Femur (tissue), 1 donor: Measurements from ENCODE around the gene SORCS2.
"Not testable (repeated sequence)": the region's sequence is repeated elsewhere in the genome, so short reads cannot be mapped to it uniquely, and the experiment has no call there.

ENCODE experiments used
- DNase-seq: peaks from one replicate; pipeline ENCODE4 v3.0.0-alpha.2; 2017

The SORCS2 gene

DNA sequence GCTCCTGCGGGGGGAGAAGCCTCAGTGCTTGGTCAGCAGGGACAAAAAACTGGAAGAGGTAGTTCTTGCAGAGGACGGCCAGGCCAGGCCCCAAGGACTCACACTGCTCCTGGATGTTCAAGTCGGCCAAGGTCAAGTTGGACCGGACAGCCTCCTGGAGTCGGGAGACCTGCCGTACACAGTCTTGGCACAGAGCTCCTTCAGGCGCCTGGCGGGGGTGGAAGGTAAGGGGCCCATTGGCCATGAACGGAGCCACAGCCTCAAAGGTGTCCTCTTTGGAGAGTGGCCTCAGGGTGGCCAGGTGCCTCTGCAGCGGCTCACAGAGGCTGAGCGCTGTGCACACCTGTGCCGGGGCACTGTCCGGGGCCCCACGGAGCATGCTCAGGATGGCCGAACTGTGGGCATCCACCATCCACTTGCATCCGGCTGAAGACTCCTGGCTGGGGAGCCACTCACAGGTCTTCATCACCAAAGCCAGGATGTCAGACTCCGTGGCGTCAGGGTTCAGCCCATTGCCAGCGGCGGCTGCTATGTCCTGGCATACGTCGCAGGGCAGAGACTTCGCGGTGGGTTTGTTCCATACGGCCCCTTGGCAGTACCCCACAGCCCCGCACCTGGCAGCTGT is 241.9 kb downstream of the SORCS2 start:
- no peak for DNase-seq

DNA sequence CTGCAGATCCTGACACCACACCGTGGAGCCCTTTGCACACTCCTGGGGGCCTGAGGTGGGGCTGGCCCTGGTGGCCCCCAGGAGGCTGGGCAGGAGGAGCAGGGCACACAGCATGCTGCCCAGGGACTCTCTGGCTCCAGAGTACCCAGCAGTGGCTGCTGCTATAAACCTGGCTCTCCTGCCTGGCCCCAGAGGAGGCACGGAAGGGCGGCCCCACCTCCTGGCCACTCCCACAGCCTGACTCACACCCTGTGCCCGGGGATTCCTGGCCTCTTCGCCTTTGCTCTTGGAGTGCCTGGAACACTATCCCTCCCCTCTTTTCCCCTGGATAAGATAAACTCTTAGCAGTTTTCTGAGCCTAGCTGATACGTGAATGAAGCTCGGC is 242.4 kb downstream of the SORCS2 start, which contains the start of gene PSAPL1:
Gene PSAPL1 (minus strand): TSS at position 165 of the 385 bp plus-strand sequence. CDS start 51 bp downstream, at position 114.
- no peak for DNase-seq

DNA sequence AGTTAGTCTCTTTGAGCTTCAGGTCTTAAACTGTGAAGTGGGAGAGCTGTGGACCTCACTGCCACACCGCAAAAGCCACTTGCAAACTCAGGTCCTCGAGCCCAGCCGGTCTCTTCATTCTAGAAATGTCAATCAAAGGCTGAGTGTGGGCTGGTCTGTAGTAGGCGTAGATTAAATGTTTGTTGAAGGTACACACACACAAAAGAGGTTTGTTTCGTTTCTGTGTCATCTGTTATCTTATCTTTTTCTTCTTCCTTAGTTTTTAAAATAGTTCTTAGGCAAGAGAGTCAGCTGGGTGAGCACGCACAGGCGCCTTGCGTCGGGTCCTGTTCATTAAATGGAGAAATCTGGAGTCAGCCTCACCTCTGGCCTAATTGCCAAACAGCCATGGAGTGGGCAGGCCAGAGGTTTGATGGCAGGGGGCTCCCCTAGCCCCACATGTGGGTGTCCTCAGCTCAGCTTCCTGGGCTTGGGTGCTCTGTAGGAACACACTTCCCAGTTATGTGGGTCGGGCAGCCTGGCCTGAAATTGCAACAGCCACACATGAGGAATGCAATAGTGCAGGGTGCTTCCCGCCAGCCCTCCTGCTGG is 243.2 kb downstream of the SORCS2 start:
- no peak for DNase-seq

DNA sequence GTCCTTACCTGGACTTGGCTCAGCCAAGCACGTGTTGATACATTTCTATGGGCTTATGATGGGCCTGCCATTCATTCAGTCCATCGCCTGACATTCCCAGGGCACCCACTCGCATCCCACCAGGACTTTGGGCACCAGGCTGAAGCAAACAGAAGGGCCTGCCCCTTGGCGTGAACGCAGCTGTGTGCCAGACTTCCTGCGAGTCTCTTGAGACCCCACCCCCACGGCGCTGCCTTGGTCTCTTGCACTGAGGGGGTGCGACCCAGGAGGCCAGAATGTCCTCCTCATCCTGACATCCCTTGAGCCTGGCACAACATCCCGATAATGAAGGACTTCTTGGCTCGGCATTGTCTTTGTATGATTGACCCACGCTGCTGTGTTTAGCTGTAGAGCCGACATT is 243.9 kb downstream of the SORCS2 start:
- DNase-seq: no peak

DNA sequence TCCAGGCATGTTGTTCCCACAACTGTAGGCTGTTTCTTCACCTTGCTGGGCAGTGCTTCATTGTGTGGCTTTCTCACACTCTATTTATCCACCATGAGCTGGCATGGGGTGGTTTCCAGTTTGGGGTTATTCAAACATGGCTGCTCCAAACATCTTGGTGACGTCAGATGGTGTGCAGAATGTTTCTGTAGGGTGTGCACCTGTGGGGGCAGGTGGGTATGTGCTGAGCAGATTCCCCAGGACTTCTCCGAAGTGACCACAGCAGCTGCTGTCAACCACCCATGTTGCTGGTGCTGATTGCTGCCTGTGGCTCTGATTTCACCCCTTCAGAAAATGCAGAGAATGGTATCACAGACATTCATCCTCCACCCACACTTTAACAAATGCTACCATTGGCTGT is 247.4 kb downstream of the SORCS2 start:
- no peak for DNase-seq

DNA sequence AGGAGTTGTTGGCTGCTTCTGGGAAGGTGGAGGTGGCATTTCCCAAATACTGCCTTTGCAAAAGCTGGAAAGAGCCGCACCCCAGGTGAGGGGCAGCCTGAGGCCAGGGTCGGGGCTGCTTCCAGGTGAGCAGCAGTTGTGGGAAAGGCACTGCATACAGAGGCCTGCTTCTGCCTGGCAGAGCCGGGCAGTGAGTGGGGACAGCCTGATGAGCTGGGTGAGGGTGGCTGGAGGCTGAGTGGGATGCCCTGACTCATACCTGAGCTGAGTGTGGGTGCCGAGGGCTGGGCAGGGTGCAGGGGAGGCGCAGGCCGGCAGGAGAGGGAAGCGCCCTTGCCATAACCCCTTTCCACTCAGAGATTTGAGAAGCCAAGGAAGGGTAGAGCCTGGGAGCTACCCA is 248.9 kb downstream of the SORCS2 start:
- DNase-seq: no peak

DNA sequence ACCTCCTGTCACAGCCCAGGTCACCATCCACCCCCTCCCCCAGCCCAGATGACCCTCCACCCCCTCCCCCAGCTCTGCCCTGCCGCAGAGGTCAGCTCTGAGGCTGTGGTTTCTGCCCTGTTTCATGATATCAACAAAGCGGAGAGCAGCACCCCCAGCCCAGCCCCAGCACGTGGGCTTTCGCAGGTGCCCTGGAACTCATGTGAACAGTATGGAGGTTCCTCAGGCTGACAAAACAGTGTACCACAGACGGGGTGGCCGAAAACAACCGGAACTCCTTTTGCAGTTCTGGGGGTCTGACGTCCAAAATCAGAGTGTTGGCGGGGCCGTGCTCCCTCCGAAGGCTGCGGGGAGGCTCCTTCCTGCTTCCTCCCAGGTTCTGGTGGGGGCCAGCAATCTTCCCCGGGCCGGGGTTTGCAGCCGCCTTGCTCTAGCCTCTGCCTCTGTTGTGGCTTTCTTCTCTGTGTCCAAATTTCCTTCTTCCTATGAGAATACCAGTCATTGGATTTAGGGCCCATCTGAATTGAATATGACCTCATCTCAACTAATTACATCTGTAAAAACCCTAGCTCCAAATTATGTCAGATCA is 250.3 kb downstream of the SORCS2 start:
- DNase-seq: no peak

DNA sequence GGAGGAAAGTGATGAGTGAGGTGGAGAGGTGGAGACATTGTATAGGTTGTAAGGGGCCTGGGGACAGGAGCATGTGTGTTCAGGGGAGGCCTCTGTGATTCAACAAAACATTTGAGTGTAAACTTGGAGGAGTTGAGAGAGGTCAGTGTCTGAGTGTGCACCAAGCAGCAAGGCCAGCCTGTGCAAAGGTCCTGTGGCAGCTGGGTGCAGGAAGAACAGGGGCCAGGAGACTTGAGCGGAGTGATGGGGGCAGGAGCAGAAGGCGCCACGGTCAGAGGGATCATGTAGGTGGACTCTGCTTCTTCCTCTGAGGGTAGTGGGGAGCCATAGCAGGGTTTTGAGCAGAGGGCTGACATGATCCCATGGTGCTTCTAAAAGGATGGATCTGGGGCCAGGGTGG is 252.0 kb downstream of the SORCS2 start:
- DNase-seq: no peak

DNA sequence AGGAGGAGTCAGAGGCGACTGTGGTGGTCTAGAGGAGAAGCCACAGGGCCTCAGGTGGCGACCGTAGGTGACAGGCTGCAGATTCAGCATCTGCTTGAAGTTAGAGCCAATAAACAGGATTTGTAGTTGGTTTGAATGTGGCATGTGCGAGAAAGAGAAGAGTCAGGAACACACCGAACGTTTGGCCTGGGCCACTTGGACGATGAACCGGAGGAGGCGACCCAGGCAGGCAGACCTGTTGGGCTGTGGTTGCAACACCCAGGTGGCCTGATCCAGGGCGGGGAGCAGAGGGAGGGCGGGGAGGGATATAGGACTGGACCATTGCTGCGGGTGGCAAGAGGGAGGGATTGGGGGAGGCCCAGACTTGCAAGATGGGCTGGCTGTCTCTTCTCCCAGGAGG is 252.4 kb downstream of the SORCS2 start:
- no peak for DNase-seq

DNA sequence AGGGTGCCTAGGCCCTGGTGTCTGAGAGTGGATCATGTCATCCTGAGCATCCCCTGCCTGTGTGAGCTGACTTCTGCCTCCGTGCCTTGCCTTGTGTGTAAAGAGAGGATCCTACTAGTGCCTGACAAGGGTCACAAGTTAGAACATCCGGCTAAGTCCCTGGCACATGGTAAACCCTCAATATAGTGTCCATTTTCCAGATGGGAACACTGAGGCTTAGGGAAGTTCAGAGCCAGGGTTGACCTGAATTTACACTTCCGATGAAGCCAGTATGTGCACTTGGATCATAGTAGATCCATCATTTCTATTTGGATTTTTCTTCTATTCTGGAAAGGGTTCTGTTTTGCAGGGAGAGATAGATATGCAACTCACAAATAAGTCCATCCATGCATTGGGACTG is 254.9 kb downstream of the SORCS2 start:
- DNase-seq: no peak

DNA sequence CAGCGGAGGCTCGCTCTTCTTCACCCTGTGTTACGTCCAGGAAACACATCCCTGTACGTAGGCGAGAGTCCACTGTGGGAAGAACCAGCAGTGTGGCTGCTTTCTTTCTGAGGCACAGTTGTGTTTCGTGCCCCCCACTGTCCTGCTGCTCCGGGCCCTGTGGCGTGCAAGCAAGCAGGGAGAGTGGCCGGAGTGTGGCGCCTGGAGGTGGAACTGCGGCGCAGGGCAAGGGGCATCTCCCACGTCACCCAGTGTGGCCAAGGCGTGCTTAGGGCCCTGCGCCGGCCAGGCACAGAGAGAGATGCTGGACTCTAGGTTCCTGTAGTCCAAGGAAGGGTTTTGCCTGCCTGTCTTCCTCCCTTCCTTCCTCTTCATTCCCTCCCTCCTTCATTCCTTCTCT is 255.7 kb downstream of the SORCS2 start:
- no peak for DNase-seq

DNA sequence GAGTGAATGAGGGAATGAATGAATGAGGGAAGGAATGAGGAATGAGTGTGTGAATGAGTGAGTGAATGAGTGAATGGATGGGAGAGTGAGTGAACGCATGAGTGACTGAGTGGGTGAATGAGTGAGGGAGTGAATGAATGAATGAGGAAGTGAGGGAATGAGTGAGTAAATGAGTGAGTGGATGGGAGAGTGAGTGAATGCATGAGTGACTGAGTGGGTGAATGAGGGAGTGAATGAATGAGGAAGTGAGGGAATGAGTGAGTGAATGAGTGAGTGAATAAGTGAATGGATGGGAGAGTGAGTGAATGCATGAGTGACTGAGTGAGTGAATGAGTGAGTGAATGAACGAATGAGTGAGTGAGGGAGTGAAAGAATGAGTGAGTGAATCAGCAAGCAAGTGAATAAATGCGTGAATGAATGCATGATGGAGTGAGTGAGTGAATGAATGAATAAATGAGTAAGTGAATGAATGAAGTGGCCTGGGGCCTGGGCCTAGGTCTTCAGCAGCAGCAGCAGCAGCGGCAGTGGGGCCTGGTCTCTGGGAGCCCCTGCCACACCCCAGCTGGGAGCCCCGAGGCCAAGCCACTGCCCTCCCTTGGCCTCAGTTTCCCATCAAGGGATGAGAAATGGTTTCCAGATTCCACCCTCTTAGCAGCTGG is 258.6 kb downstream of the SORCS2 start:
- DNase-seq: no peak

DNA sequence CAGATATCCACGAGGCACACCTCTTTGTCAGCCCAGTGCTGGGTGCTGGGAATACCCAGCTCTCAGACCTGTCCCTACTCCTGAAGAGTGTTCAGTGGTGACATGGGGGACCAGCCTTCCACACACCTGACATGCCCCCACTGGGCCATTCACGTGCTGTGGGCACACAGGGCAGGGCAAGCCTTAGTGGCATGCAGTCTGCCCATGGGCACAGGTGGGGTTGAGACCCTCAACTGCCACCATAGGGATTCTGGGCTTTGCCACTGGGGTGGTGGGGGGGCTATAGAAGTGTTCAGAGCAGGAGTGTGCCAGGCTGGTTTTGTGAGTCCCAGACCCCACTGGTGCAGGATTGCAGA is 259.1 kb downstream of the SORCS2 start:
- no peak for DNase-seq

DNA sequence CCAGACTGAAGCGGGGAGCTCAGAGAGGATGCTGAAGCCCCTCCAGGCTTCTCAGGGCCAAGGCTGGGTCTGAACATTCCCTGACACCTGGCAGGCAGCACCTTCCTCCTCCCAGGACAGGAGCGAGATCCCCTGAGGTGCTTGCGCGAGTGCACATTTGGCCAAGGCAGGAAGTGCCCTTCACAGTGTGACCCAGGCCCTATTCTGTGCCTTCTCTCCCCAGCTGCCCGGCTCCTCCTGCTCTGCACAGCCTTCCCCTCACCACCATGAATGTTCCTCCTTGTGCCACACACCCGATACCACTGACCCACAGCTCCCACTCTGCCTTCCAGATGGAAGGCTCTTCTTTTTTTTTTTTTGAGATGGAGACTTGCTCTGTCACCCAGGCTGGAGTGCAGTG is 259.5 kb downstream of the SORCS2 start:
- no peak for DNase-seq

DNA sequence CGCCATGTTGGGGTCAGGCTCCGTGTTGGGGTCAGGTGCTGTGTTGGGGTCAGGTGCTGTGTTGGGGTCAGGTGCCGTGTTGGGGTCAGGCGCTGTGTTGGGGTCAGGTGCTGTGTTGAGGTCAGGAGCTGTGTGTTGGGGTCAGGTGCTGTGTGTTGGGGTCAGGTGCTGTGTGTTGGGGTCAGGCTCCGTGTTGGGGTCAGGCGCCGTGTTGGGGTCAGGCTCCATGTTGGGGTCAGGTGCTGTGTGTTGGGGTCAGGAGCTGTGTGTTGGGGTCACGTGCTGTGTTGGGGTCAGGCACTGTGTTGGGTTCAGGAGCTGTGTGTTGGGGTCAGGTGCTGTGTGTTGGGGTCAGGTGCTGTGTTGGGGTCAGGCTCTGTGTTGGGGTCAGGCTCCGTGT is 260.5 kb downstream of the SORCS2 start:
- DNase-seq: not testable (repeated sequence)

DNA sequence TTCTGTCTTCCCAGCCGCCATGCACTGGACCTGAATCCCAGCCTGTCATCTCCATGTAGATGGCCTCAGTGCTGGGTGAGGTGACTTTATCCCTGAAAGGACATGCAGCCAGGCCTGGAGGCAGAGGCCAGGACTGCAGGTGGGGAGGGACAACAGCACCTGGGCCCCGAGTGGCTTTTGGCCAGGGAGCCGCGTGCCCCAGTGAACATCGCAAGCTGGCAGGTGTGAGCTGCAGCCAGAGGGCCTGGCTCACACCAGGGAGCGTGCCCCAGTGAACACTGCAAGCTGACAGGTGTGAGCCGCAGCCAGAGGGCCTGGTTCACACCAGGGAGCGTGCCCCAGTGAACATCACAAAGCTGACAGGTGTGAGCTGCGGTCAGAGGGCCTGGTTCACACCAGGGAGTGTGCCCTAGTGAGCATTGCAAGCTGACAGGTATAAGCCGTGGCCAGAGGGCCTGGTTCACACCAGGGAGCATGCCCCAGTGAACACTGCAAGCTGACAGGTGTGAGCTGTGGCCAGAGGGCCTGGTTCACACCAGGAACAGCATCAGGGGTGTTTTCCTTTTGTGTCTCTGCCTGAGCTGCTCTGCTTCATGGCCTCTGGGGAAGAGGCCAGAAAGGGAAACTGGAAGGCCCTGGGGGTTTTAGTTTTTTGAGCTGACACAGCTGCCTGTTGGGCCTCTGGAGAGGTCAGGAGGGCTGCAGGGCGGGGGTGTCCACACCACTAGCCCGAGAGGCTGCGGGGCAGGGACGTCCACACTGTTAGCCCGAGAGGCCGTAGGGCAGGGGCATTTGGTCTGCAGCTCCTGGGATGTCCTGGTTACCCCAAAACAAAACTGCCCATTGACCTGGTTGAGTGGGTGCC is 265.1 kb downstream of the SORCS2 start:
- no peak for DNase-seq

DNA sequence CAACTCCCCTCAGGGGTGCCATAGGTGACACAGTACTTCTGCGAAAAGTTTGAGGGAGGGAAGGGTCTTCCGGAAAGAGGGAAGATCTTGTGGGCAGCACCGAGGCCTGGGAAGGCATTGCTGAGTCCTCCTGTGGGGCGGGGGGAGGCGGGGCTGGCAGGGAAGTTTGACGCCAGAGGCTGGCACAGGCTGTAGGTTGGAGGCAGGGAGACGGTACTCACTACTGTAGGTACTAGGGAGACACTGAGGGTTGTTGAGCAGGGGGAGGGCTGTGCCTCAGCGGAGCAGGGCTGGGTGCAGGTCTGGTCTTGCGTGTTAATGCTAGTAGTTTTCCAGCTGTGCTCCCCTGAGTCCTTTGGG is 265.7 kb downstream of the SORCS2 start:
- DNase-seq: no peak

DNA sequence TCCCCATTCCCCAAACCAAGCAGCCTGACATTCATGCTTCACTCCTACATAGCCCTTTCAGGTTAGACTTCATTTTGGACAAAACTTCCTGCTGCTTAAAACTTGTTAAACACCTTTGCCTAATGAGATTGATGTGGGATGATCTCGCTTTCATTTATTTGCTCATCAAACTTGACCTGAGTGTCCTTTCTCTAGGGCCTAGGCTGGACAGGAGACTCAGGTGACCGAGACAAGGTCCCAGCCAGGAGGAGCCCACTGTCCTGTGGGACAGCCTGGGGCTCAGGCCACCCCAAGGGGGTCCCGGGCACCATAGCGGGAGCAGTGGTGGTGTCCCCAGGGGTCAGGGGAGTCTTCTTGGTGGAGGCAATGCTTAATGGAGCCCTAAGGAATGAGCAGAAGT is 266.1 kb downstream of the SORCS2 start:
- no peak for DNase-seq

DNA sequence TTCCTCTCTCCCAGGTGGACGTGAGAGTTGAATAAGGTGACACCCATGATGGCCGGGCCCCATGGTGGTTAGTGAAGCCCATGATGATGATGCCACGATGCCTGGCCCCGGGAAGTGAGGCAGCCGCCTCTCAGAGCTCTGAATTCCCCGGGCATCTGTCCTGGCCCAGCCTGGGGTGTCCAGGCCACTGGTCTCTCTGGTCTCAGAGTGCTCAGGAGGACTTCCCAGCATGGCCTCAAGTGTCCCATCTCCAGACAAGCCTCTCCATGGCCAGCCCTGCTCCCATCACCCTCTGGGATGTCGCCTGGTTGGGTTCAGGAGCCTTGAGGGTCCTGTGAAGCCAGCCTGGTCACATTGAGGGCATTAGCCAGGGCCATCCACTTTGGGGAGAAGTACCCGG is 267.1 kb downstream of the SORCS2 start:
- no peak for DNase-seq

DNA sequence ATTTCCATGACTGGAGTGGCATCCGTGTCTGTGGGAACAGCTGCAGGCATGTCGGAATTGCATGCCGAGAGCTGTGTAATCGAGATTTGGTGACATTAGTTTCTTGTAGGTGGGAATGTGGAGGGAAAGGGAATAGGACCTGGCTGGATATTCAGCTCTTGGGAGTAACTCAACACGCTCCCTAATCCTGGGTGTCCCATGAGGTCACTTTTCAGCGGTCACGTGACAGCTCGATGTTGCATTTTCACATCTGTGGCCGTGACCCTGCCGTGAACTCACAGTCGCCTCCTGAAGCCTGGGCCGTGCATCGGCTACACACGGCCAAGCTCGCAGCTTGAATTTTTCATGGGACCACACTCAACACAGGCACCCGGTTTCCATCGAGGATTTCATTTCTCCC is 268.2 kb downstream of the SORCS2 start:
- peak; percentile 72 for DNase-seq

DNA sequence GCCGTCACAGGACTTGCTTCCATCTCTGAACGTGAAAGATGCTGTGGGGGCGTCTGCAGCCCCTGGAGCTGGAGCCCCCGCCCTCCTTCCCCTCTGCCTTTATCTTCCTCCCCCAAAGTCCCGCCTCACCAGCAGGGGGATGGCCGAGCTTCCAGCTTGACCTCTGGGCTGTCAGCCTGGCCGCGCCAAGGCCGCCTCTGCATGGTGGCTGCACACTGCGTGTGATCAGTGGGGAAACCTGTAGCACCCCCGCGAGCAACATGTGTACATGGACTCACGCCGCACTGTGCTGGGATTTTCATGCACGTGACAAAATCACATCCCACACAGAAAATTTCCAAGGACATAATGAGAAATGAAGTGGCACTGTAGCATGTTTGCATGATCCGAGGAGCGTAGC is 268.9 kb downstream of the SORCS2 start:
- no peak for DNase-seq

DNA sequence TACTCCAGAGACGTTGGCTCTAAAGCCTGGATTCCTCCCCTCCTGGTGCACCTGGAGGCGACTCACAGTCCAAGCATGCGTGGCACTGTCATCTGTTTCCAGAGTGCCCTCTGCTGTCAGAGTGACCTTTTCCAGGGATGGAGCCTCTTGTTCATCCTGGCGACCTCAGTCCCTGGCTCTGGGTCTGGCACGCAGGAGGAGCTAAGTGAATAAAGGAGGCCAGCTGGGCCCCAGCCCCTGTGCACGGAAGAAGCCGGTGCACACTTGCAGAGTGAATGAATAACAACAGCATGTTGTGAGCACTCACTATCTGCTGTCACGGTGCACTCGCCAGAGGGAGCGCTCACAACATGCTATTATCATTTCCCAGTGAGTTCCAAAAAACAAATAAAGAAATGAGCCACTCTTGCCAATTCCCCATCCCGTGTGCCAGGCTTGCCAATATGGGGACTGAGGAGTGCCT is 270.2 kb downstream of the SORCS2 start:
- peak; percentile 40 for DNase-seq

DNA sequence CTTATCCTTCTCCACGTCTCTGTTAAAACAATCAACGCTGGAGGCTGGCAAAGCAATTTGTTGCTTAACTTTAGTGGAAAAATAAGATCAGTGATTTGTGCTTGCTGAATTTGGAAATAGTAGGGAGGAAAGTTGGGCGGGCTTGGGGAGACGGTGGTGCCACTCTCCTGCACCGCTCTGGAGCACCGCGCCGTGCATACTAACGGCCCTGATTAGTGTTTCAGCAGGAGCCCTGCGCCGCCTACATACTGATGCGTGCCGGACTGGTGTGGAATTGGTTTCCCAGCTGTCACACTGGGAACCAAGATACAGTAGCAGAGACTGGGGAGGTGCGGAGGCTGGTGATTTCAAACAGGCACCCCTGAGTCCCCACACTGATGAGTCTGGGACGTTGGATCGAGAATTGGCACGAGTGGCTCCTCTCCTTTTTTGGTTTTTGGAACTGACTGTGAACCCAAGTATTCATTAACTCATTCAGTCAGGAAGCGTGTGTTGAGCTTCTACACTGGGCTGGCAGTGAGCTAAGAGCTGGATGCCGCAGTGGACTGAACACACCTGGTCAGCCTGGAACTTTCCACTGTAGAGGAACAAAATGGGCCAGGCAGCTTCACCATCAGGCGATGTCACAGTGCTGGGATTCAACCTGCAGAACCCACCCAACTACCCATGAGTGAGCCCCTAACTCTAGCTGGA is 271.4 kb downstream of the SORCS2 start:
- DNase-seq: peak; percentile 84
